ENCODE results near the gene BMX.

The BMX gene

DNA sequence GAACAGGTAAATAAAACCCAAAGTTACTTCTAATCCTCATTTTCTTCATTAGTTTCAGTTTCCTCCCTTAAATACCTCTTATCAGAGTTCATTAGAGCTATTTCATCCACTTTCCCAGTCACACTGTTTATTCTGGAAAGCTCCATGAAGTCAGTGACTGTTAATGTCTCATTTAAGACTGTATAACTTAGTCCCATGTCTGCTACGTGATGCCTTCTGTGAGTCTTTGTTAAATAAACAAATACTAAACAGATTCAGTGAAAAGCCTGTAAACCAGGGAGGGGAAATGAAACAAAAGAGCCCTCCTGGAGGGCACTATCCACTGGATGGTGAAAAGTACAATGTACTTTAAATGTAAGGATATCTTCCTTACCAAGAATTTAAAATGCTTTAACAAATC, 75.4 kb downstream of the BMX start:
- DNase-seq = no peak

DNA sequence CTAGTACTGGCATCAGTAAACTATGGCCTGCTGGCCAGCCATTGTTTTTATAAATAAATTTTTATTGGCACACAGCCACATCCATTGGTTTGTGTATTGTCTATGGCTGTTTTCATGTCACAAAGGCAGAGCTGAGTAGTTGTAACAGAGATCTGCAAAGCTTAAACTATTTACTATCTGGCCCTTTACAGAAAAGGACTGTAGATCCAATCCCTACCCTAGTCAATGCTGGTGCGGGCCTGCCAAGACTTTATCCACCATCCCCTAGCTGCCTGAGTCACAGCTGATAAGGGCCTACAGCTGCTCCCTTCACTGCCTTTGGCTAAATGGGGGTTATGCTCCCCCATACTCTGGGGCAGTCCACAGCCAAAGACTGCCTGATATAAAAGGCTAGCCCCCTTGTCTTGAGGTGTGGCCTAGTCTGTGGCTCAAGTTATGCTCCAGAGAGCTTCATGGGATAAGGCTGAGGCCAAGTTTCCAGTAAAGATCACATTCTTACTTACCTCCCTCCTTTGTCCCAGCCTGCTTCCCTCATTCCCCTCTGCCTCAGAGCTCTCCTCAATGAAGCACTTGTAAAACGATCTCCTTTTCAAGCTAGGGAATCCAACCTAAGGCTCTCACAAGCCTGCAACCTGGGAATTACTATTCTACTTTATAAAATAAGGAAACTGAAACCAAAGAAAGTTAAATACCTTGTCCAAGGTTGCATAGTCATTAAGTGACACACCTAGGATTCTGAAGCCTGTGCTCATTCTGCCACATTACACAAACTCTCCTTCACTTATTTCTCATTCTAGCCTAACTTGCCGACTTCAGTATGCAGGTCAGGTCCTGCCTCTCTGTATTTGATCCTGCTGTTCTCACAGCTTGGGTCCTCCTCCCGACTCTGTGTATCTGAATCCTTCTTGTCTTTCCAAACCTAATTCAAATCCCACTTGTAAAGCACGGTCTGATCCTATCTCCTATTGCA, 79.5 kb downstream of the BMX start:
- DNase-seq = no peak

DNA sequence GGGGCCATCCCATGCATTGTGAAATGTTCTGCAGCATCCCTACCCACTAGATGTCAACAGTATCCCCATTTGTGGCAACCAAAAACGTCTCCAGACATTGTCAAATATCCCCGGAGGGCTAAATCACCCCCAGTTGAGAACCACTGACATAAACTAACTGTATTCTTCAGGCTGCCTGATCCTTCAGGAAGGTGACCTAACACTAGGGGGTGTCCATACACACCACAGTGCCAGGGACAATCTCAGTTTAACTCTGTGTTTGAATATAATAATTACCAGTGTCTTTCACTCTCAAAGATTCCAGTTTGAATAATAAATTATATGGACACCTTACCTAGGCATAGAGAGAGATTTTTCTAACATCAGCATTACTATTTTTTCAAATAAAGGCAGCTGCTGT, 93.8 kb downstream of the BMX start:
- DNase-seq = no peak

DNA sequence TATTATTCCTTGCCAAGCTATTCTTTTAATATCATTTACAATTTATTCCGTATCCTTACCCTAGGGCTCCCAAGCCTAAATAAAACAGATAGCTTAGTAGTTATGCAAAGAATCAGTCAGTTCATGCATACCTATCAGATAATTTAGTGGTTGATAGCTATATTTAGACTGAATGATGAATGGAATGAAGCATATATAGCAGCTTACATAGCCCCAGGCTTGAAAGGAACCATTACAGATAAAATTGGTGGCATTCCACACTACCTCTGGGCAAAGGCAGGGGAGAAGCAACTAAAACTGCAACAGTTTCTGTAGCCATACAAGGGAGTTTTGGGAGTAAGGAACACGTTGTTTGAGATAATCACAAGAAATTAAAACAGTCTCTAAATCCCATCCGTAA, 97.4 kb downstream of the BMX start:
- no peak for DNase-seq

DNA sequence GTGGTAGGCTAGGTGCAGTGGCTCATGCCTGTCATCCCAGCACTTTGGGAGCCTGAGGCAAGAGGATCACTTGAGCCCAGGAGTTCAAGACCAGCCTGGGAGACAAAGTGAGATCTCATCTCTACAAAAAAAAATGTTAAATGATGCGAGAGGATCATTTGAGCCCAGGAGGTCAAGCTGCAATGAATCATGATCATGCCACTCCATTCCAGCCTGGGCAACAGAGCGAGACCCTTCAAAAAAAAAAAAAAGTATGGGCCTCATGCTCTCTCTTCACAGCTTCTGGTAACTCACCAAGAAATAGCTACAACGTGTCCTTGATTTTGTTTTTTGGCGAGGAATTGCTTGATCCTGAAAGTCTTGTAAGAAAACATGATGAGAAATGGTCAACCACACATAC, 98.9 kb downstream of the BMX start:
- DNase-seq = no peak

DNA sequence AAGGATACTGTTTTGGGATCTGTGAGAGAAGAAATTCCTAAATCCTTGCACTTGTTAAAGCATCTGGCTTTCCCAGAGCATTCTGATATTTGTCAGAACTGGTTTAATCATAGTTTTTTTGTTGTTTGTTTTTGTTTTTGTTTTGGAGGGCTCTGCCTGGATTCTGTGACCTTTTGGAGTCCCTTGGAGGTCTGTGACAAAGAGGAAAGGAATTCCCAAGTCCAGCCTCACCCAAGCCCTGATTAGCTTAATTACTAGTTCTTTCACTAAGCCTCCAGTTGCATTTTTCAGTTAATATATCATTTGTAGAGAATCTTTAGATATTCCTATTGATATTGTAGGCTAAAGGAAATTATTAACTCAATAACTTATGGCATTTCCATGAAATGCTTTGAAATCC, 99.4 kb downstream of the BMX start:
- no peak for DNase-seq

DNA sequence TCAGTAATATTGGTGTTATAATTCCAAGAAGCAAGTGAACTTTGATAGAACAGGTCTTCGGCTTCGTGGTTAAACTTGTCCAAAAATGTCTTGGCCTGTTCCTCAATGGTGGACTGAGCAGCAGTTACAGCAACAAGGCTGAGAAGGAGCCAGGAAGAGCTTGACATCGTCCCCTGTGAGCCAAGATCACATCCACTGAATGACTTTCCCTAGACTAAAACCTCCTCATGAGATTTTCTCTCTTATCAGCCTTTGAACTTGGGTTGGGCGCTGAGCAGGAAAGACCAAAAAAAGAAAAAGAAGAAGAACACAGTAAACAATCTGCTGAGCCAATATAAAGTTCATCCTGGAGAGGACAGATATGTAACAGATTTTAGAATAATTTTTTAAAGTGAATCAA, 100.1 kb downstream of the BMX start, which contains the start of gene ACE2:
Gene ACE2 (minus strand): TSS at position 216 of the 400 bp plus-strand sequence. CDS start 49 bp downstream, at position 167.
- no peak for DNase-seq

DNA sequence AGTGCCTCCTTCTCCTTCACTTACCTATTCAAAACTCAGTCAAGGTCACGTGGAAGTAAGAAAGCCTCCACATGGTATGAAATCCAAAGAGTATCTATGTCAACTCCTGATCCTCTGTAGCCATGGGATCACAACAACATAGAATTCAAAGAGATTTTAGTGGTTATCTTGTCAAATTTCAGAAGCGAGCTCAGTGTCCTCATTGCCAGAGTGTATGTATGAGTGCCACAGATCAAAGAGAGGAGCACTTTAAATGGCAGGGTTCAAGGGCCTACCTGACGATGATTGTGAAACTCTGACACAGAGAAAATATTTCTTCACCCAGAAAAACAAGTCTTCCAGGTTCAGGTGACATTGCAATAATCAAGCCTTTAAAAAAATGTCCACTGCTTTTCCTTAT, 101.3 kb downstream of the BMX start:
- no peak for DNase-seq

DNA sequence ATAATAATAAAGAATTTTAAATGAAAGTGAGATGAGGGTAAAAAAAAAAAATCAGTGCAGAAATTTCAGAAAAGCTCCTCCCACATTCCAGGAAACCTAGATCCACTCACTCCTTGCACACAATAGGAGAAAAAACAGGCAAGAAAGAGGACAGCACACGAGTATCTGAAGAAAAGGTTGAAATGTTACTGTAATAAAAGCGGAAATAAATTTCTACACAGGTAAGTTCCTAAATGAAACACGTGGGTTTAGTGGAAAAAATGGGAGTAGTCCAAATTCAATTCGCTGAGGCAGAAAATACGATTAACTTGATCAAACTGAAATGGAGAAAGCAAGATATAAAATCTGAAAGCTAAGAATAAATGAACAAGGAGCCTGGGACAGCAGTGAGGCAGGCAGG, 102.2 kb downstream of the BMX start:
- DNase-seq = no peak

DNA sequence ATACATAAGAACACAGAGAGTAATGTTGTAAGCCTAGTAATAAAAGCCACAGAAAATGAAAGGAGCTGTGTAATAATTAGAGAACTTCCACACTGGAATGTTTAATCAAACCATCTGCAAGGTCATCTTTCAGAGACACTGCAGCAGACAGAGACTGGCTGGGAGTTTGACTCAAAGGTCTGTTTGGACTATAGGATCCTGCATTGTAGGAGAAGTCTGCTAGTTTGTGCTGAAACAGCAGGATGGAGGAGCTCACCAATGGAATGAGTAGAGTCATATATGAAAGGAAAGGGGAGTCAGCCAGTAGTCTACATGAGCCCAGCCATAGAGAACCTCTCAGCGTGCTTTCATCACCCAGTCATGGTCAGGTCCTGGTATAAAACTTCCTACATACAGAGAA, 104.6 kb downstream of the BMX start:
- DNase-seq = no peak

All from activated naive CD4-positive, alpha-beta T cell treated with Interleukin-2 at 50 U/mL for 16 hours (primary cell).